Osteoblast (primary cell): ENCODE results near the gene CPED1. TPM values are rescaled to one million over a fixed set of nuclear protein-coding genes. Genes with fewer than 3 reads are reported as not detected.
"Not testable (repeated sequence)": the region's sequence is repeated elsewhere in the genome, so short reads cannot be mapped to it uniquely, and the experiment has no call there.

ENCODE experiments used
- DNase-seq: peaks from one replicate; pipeline ENCODE4 v3.0.0; 2011; ENCODE audit warnings: low spot score, mixed read lengths; ENCODE audit not compliant: insufficient read length; ENCODE audit errors: missing footprints
- H2AFZ ChIP-seq: 2 replicates; pipeline ENCODE4 v1.6.0; 2011; ENCODE audit warnings: mild to moderate bottlenecking, low read length
- H3K27ac ChIP-seq: 2 replicates; pipeline ENCODE4 v1.5.1; 2011; ENCODE audit warnings: mild to moderate bottlenecking, low read depth, low read length, moderate library complexity
- H3K27me3 ChIP-seq: 2 replicates; pipeline ENCODE4 v1.6.0; 2012; ENCODE audit warnings: mild to moderate bottlenecking, control low read depth, inconsistent platforms, low read length, moderate library complexity; ENCODE audit not compliant: insufficient read depth
- H3K36me3 ChIP-seq: 2 replicates; pipeline ENCODE4 v1.5.1; 2011; ENCODE audit warnings: mild to moderate bottlenecking, low read length, control low read depth, moderate library complexity; ENCODE audit not compliant: insufficient read depth
- H3K4me1 ChIP-seq: 2 replicates; pipeline ENCODE4 v1.5.1; 2011; ENCODE audit warnings: mild to moderate bottlenecking, low read length, control low read depth, moderate library complexity; ENCODE audit not compliant: insufficient read depth
- H3K4me2 ChIP-seq: 2 replicates; pipeline ENCODE4 v1.6.0; 2011; ENCODE audit warnings: mild to moderate bottlenecking, low read length; ENCODE audit not compliant: insufficient read depth
- H3K4me3 ChIP-seq: fragments of 200-600 bp; sonication (generic); 3 replicates; pipeline ENCODE4 v1.5.1; 2012; ENCODE audit warnings: mild to moderate bottlenecking, low read length, inconsistent platforms; ENCODE audit not compliant: insufficient read depth
- H3K79me2 ChIP-seq: 2 replicates; pipeline ENCODE4 v1.6.0; 2012; ENCODE audit warnings: mild to moderate bottlenecking, low read length, control low read depth, inconsistent platforms; ENCODE audit not compliant: insufficient read depth
- H3K9me3 ChIP-seq: 2 replicates; pipeline ENCODE4 v1.5.1; 2011; ENCODE audit warnings: low read depth, low read length, control low read depth
- H4K20me1 ChIP-seq: 2 replicates; pipeline ENCODE4 v1.6.0; 2012; ENCODE audit warnings: mild to moderate bottlenecking, low read length, control low read depth; ENCODE audit not compliant: insufficient read depth
- CTCF ChIP-seq: IDR thresholded peaks from 2 replicates; pipeline ENCODE4 v1.5.1; 2011; ENCODE audit warnings: mild to moderate bottlenecking, low read depth, low read length, moderate library complexity; ENCODE audit errors: extremely low read depth
- total RNA-seq: library from RNA; depleted of rRNA; stranded (reverse); fragments of >200 nt; gene quantifications from 2 replicates; pipeline ENCODE4 v1.2.3, GENCODE V29; 2012

CPED1 gene
- total RNA-seq, 1 donor: 30.8 TPM

GRCh38 chr7:121228779-121229178 is 240.3 kb downstream of the CPED1 start:
- H3K79me2 ChIP-seq: no peaks in the 10 kb centered on the region
- no peak for TF ChIP-seq CTCF
- DNase-seq: no peak
- no peaks in the 10 kb centered on the region for H3K9me3 ChIP-seq
- no peak overlapping the region for H3K27ac ChIP-seq
- H3K36me3 ChIP-seq: no peaks in the 10 kb centered on the region
- no peak overlapping the region for H3K4me2 ChIP-seq
- peaks cover 7% of the 10 kb centered on the region for H3K4me1 ChIP-seq
- H2AFZ ChIP-seq: no peak overlapping the region
- no peaks in the 10 kb centered on the region for H4K20me1 ChIP-seq
- no peak overlapping the region for H3K4me3 ChIP-seq
- H3K27me3 ChIP-seq: no peaks in the 10 kb centered on the region

DNA sequence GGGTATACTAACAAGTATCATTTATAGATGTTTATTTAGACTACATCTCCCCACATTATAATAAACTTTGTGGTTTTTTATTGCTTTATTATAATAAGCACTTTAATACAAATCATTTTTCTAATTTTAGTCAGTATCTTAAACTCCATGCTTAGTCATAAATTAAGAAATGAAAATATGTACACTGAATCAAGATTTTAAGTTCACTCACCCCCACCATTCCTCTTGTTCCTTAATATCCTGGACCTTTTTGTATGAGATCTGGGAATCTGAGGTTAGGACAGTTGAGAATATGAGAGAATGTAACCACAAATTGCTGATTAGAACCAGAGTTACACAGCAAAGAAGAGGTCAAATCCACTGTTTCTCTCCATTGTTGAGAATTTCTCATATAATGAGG is 246.7 kb downstream of the CPED1 start:
- H3K4me1 ChIP-seq: peaks cover 4% of the 10 kb centered on the region
- no peak for TF ChIP-seq CTCF
- no peak overlapping the region for H3K27ac ChIP-seq
- DNase-seq: no peak
- H3K4me3 ChIP-seq: no peak overlapping the region
- no peak overlapping the region for H3K4me2 ChIP-seq
- H2AFZ ChIP-seq: no peak overlapping the region
- no peaks in the 10 kb centered on the region for H3K9me3 ChIP-seq
- H4K20me1 ChIP-seq: no peaks in the 10 kb centered on the region
- H3K79me2 ChIP-seq: no peaks in the 10 kb centered on the region
- H3K36me3 ChIP-seq: no peaks in the 10 kb centered on the region
- no peaks in the 10 kb centered on the region for H3K27me3 ChIP-seq

GRCh38 chr7:121237601-121238000 is 249.1 kb downstream of the CPED1 start:
- Histone ChIP-seq H3K4me2 (no peak overlapping the region), H3K36me3 (no peaks in the 10 kb centered on the region), H2AFZ (no peak overlapping the region), H4K20me1 (no peaks in the 10 kb centered on the region), H3K4me3 (no peak overlapping the region), H3K79me2 (no peaks in the 10 kb centered on the region), H3K4me1 (no peaks in the 10 kb centered on the region), H3K9me3 (no peaks in the 10 kb centered on the region), H3K27me3 (no peaks in the 10 kb centered on the region), H3K27ac (no peak overlapping the region)
- no peak for TF ChIP-seq CTCF
- no peak for DNase-seq

DNA sequence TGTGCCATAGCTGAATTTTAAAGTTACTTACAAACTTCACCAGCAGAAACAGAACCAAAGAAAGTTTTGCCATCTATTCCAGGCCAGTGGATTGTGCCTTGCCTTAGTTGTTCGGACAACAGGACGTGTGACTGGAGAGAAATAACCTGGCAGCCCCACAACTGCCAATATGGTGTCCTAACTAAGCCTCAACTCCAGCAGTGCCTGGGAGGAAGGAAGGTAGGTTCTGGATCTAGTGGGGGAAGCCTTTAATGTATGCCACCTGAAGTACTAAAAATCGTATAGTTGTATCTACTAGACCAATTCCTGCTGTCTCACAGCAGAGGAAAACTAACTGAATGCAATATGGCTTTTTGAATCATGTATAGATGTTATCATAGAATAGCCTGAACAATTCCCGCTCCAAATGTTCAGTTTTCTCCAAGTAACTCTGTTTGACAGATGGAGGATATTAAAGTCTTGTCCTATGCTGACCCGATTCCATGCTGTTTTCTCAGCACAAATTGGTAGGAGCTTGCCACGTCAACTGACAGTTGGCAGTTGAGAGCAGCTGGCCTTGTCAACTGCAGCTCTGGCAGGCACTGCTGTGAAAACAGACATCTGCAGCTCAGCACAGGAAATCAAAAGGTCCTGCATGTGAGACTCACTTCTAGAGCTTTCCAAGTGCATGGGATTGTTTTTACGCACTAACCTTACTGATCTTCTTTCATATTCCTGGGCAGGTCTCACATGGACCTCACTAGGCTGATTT is 255.8 kb downstream of the CPED1 start:
- no peak overlapping the region for H2AFZ ChIP-seq
- TF ChIP-seq CTCF: no peak
- H3K27ac ChIP-seq: no peak overlapping the region
- no peak overlapping the region for H3K4me3 ChIP-seq
- no peaks in the 10 kb centered on the region for H3K9me3 ChIP-seq
- H3K27me3 ChIP-seq: no peaks in the 10 kb centered on the region
- peak; percentile 32 for DNase-seq
- H3K36me3 ChIP-seq: no peaks in the 10 kb centered on the region
- no peaks in the 10 kb centered on the region for H3K79me2 ChIP-seq
- H4K20me1 ChIP-seq: no peaks in the 10 kb centered on the region
- H3K4me1 ChIP-seq: no peaks in the 10 kb centered on the region
- H3K4me2 ChIP-seq: no peak overlapping the region

- H3K79me2 ChIP-seq, H4K20me1 ChIP-seq, H3K27ac ChIP-seq, H3K27me3 ChIP-seq, H3K9me3 ChIP-seq, H3K4me2 ChIP-seq, H3K36me3 ChIP-seq, DNase-seq, H3K4me1 ChIP-seq, H3K4me3 ChIP-seq, H2AFZ ChIP-seq: not testable (repeated sequence)
Observed at GRCh38 chr7:121251367-121251766, 262.9 kb downstream of the CPED1 start.

DNA sequence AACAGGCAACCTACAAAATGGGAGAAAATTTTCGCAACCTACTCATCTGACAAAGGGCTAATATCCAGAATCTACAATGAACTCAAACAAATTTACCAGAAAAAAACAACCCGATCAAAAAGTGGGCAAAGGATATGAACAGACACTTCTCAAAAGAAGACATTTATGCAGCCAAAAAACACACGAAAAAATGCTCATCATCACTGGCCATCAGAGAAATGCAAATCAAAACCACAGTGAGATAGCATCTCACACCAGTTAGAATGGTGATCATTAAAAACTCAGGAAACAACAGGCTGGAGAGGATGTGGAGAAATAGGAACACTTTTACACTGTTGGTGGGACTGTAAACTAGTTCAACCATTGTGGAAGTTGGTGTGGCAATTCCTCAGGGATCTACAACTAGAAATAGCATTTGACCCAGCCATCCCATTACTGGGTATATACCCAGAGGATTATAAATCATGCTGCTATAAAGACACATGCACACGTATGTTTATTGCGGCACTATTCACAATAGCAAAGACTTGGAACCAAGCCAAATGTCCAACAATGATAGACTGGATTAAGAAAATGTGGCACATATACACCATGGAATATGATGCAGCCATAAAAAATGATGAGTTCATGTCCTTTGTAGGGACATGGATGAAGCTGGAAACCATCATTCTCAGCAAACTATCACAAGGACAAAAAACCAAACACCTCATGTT is 264.2 kb downstream of the CPED1 start:
- not testable (repeated sequence) for H3K9me3 ChIP-seq, H4K20me1 ChIP-seq, H2AFZ ChIP-seq, H3K79me2 ChIP-seq, DNase-seq, H3K36me3 ChIP-seq, H3K27ac ChIP-seq, H3K4me1 ChIP-seq, H3K27me3 ChIP-seq, H3K4me2 ChIP-seq, H3K4me3 ChIP-seq
